Measurements from ENCODE around the gene ZNF391. TPM values are rescaled to one million over a fixed set of nuclear protein-coding genes. Genes with fewer than 3 reads are reported as not detected.

The ZNF391 gene
- total and polyA plus RNA-seq, 2 donors (not counting 3 experiments of a cell fraction or from before 2014, with no cell fraction given), result 0.17 to 0.42 TPM

DNA sequence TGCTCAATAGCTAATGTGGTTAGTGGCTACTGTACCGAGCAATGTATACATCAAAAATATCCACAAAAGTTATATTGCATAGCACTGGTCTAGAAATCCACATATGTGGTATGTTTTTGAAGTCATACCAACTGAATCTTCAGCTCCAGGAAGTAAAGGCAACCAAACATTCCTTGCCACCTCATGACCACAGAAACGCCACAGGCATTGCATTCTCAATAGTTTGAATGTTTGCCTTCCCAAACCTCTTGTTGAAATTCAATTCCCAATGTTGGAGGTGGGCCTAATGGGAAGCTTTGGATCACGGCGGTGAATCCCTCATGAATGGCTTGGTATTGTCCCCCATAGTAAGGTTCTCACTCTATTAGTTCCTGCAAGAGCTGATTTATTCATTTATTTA lies 18.2 kb upstream of the ZNF391 start:
- FAIRE-seq, result no peak
- no peak overlapping the region for H3K9ac ChIP-seq (replicated peaks; ENCODE audit: extremely low read depth, insufficient read depth, low read length)
- no peaks in the 10 kb centered on the region for H4K20me1 ChIP-seq (replicated peaks; ENCODE audit: control insufficient read depth, extremely low read depth, insufficient read depth, low read length)
- no peaks in the 10 kb centered on the region for H3K9me1 ChIP-seq (replicated peaks; ENCODE audit: control insufficient read depth, extremely low read depth, insufficient read depth, low read length)
- no peak overlapping the region for H2AFZ ChIP-seq (ENCODE audit: low read depth, low read length)
- H3K27ac ChIP-seq (ENCODE audit: insufficient read depth, low read depth, low read length), result no peak overlapping the region
- H3K36me3 ChIP-seq (ENCODE audit: control insufficient read depth in 2 of 2, extremely low read depth in 1 of 2, insufficient read depth in 2 of 2, low read length in 2 of 2), result no peaks in the 10 kb centered on the region
- no peaks in the 10 kb centered on the region for H3K9me3 ChIP-seq (replicated peaks; ENCODE audit: control insufficient read depth, insufficient read depth, low read length)
- dilution Hi-C loops (cut with MboI; ENCODE audit: extremely low pct_ligation_motif_present, low sequenced_read_pairs) (no loop called here), intact Hi-C loops (cut with micrococcal nuclease) (no loop called here)
- DNase-seq (ENCODE audit: low read depth, low spot score), result no peak
- H3K4me2 ChIP-seq (ENCODE audit: insufficient read depth, low read length), result no peak overlapping the region
- H3K4me3 ChIP-seq (replicated peaks in 1 of 3; ENCODE audit: insufficient read depth in 1 of 3, low read depth in 1 of 3, low read length in 3 of 3), result no peak overlapping the region
- BruUV-seq (replicated peaks), result no TSS peak
- H3K27me3 ChIP-seq (ENCODE audit: control insufficient read depth in 2 of 2, insufficient read depth in 2 of 2, low read length in 2 of 2), result peaks cover 6 to 14% of the 10 kb centered on the region in 2 experiments
- ChIA-PET POLR2A (no interaction called here), CTCF (no interaction called here)
- no peaks in the 10 kb centered on the region for H3K79me2 ChIP-seq (ENCODE audit: control insufficient read depth, insufficient read depth, low read length)
- H3K4me1 ChIP-seq (ENCODE audit: control insufficient read depth, extremely low read depth, insufficient read depth, low read length), result no peaks in the 10 kb centered on the region
- TF ChIP-seq EZH2 (IDR thresholded peaks at IDR 0.05; ENCODE audit: borderline replicate concordance, low read depth, low read length, severe bottlenecking), result no peak
- TF ChIP-seq, protein P1, sequence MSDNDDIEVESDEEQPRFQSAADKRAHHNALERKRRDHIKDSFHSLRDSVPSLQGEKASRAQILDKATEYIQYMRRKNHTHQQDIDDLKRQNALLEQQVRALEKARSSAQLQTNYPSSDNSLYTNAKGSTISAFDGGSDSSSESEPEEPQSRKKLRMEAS (IDR thresholded peaks at IDR 0.05; ENCODE audit: insufficient read depth, insufficient read length), result no peak
- no peak for TF ChIP-seq FOS (IDR thresholded peaks at IDR 0.05; ENCODE audit: borderline replicate concordance, insufficient read depth, low read length)
- no peak for TF ChIP-seq JUN (IDR thresholded peaks at IDR 0.05; ENCODE audit: borderline replicate concordance, insufficient read depth, insufficient read length, low read depth)
- TF ChIP-seq POLR2A (IDR thresholded peaks at IDR 0.05; ENCODE audit: low read depth, low read length), result no peak
- no peak for TF ChIP-seq POLR2AphosphoS5 (IDR thresholded peaks at IDR 0.05; ENCODE audit: insufficient read depth, low read depth, low read length)
- no peak for TF ChIP-seq GATA2 (IDR thresholded peaks at IDR 0.05; ENCODE audit: insufficient read depth, insufficient read length, low read depth, low read length)
- no peak for TF ChIP-seq CTCF (IDR thresholded peaks at IDR 0.05; ENCODE audit: extremely low read depth in 1 of 2, insufficient read depth in 1 of 2, low read depth in 1 of 2, low read length in 2 of 2)
- TF ChIP-seq MYC (IDR thresholded peaks at IDR 0.05; ENCODE audit: low read depth, low read length), result no peak
